ENCODE results near the gene COG5. TPM values are rescaled to one million over a fixed set of nuclear protein-coding genes. Genes with fewer than 3 reads are reported as not detected.

The COG5 gene
- total and polyA plus RNA-seq, 9 of the 15 experiments (the other 6 are each of a cell fraction or from before 2014, with no cell fraction given) = 15.3 to 75.1 (median 56.4) TPM

GRCh38 chr7:107169120-107170050 is 394.3 kb downstream of the COG5 start (continued):
- TF ChIP-seq, protein P1, sequence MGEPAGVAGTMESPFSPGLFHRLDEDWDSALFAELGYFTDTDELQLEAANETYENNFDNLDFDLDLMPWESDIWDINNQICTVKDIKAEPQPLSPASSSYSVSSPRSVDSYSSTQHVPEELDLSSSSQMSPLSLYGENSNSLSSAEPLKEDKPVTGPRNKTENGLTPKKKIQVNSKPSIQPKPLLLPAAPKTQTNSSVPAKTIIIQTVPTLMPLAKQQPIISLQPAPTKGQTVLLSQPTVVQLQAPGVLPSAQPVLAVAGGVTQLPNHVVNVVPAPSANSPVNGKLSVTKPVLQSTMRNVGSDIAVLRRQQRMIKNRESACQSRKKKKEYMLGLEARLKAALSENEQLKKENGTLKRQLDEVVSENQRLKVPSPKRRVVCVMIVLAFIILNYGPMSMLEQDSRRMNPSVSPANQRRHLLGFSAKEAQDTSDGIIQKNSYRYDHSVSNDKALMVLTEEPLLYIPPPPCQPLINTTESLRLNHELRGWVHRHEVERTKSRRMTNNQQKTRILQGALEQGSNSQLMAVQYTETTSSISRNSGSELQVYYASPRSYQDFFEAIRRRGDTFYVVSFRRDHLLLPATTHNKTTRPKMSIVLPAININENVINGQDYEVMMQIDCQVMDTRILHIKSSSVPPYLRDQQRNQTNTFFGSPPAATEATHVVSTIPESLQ (CRISPR knock-in tag; IDR thresholded peaks at IDR 0.05) = 0 out of 2 replicates have a peak, but pooled peaks have one; percentile 45
- TF ChIP-seq, protein P2, sequence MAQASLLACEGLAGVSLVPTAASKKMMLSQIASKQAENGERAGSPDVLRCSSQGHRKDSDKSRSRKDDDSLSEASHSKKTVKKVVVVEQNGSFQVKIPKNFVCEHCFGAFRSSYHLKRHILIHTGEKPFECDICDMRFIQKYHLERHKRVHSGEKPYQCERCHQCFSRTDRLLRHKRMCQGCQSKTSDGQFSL (CRISPR knock-in tag; IDR thresholded peaks at IDR 0.05) = 0 out of 2 replicates have a peak, but pooled peaks have one; percentile 33
- TF ChIP-seq, protein P2 (tag; IDR thresholded peaks at IDR 0.05) = peak in 1 of 2 experiments; percentile 16; a peak in 1 of 4 replicates
- TF ChIP-seq NR2C1 (IDR thresholded peaks at IDR 0.05) = peak; percentile 64
- peak; percentile 72 for TF ChIP-seq NR2C1 (tag; IDR thresholded peaks at IDR 0.05)
- no peak for TF ChIP-seq KLF13 (tag; IDR thresholded peaks at IDR 0.05; ENCODE audit: borderline replicate concordance, low read depth)
- no peak for TF ChIP-seq BDP1 (IDR thresholded peaks at IDR 0.05; ENCODE audit: insufficient read depth, insufficient read length)
- no peak for TF ChIP-seq ETS2 (tag; IDR thresholded peaks at IDR 0.05; ENCODE audit: borderline replicate concordance, poor library complexity, severe bottlenecking)
- TF ChIP-seq POLR2G (IDR thresholded peaks at IDR 0.05; ENCODE audit: low read depth, low read length) = peak; percentile 91
- TF ChIP-seq CBX5 (IDR thresholded peaks at IDR 0.05; ENCODE audit: borderline replicate concordance, low read depth) = 0 out of 2 replicates have a peak, but pooled peaks have one; percentile 11
- no peak for TF ChIP-seq SMAD2 (IDR thresholded peaks at IDR 0.05; ENCODE audit: low read depth, low read length)
- TF ChIP-seq ZNF347 (CRISPR knock-in tag; IDR thresholded peaks at IDR 0.05; ENCODE audit: low read depth) = no peak
- TF ChIP-seq GATAD2B (IDR thresholded peaks at IDR 0.05; ENCODE audit: borderline replicate concordance) = peak; percentile 34; the same call in 1 of the 2 replicates
- TF ChIP-seq FIP1L1 (IDR thresholded peaks at IDR 0.05; ENCODE audit: low read depth, low read length, poor library complexity, severe bottlenecking) = no peak
- TF ChIP-seq ZFX (CRISPR knock-in tag; IDR thresholded peaks at IDR 0.05) = peak; percentile 63
- no peak for TF ChIP-seq ZNF436 (CRISPR knock-in tag; IDR thresholded peaks at IDR 0.05)
